ENCODE data around the gene SCAMP2. TPM values are rescaled to one million over a fixed set of nuclear protein-coding genes. Genes with fewer than 3 reads are reported as not detected.

SCAMP2 gene
- total and polyA plus RNA-seq, 10 of the 15 experiments (the other 5 are each of a cell fraction or from before 2014, with no cell fraction given), result 10.9 to 158 (median 99.6) TPM

DNA sequence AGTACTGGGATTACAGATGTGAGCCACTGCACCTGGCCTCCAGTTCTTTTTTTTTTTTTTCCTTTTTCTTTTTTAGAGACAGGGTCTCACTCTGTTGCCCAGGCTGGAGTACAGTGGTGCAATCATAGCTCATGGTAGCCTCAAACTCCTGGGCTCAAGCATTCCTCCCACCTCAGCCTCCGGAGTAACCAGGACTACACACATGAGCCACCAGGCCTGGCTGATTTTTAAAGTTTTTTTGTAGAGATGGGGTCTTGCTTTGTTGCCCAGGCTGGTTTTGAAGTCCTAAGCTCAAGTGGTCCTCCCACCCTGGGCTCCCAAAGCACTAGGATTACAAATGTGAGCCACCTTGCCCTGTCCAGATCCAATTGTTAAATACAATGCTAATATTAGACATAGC is 16.6 kb downstream of the SCAMP2 start:
- H3K4me1 ChIP-seq (ENCODE audit: control insufficient read depth, insufficient read depth, low read length), result peaks cover 46% of the 10 kb centered on the region
- 100% methylated on average over 1 of the region's 1 CpG for WGBS (ENCODE audit: insufficient coverage, insufficient replicate concordance, low lambda C conversion rate, missing lambda C conversion rate)
- SMC1A ChIA-PET (ENCODE audit: uncharacterized antibody, unreplicated experiment), result interaction anchor here (1.0 to 7.5 kb wide), 5 partner anchors 12 to 222 kb away, joined by 3 to 120 read pairs (median 3); partner anchors contain the start of gene FAM219B
- peaks cover 13 to 19% of the 10 kb centered on the region in 2 experiments; a peak in 3 of 4 replicates for H3K36me3 ChIP-seq (ENCODE audit: control insufficient read depth in 2 of 2, insufficient read depth in 2 of 2, low read length in 1 of 2)
- in situ Hi-C loops (cut with MboI), result no loop called here
- CTCF ChIA-PET, result interaction anchor here (0.7 to 5.9 kb wide), 7 partner anchors 12 to 43 kb away, joined by 3 to 76 read pairs (median 8); partner anchors contain the start of gene ULK3
- no peak for DNase-seq (ENCODE audit: low read depth, low spot score)
- BruUV-seq (replicated peaks), result no TSS peak
- H3K79me2 ChIP-seq (ENCODE audit: control insufficient read depth, insufficient read depth, low read length), result peaks cover 39% of the 10 kb centered on the region
- POLR2A ChIA-PET, result interaction anchor here (0.6 to 5.8 kb wide), 11 partner anchors 9 to 322 kb away, joined by 3 to 80 read pairs (median 3); partner anchors contain the start of genes FAM219B and ULK3
- H3K27ac ChIP-seq (ENCODE audit: control insufficient read depth, insufficient read depth), result peak overlapping the region; percentile 80
- TF ChIP-seq, protein P1, sequence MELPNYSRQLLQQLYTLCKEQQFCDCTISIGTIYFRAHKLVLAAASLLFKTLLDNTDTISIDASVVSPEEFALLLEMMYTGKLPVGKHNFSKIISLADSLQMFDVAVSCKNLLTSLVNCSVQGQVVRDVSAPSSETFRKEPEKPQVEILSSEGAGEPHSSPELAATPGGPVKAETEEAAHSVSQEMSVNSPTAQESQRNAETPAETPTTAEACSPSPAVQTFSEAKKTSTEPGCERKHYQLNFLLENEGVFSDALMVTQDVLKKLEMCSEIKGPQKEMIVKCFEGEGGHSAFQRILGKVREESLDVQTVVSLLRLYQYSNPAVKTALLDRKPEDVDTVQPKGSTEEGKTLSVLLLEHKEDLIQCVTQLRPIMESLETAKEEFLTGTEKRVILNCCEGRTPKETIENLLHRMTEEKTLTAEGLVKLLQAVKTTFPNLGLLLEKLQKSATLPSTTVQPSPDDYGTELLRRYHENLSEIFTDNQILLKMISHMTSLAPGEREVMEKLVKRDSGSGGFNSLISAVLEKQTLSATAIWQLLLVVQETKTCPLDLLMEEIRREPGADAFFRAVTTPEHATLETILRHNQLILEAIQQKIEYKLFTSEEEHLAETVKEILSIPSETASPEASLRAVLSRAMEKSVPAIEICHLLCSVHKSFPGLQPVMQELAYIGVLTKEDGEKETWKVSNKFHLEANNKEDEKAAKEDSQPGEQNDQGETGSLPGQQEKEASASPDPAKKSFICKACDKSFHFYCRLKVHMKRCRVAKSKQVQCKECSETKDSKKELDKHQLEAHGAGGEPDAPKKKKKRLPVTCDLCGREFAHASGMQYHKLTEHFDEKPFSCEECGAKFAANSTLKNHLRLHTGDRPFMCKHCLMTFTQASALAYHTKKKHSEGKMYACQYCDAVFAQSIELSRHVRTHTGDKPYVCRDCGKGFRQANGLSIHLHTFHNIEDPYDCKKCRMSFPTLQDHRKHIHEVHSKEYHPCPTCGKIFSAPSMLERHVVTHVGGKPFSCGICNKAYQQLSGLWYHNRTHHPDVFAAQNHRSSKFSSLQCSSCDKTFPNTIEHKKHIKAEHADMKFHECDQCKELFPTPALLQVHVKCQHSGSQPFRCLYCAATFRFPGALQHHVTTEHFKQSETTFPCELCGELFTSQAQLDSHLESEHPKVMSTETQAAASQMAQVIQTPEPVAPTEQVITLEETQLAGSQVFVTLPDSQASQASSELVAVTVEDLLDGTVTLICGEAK (IDR thresholded peaks at IDR 0.05; ENCODE audit: borderline replicate concordance), result no peak
- TF ChIP-seq, protein P2, sequence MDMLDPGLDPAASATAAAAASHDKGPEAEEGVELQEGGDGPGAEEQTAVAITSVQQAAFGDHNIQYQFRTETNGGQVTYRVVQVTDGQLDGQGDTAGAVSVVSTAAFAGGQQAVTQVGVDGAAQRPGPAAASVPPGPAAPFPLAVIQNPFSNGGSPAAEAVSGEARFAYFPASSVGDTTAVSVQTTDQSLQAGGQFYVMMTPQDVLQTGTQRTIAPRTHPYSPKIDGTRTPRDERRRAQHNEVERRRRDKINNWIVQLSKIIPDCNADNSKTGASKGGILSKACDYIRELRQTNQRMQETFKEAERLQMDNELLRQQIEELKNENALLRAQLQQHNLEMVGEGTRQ (IDR thresholded peaks at IDR 0.05; ENCODE audit: borderline replicate concordance, low read depth, low read length), result no peak
- no peak for TF ChIP-seq CREB1 (IDR thresholded peaks at IDR 0.05; ENCODE audit: low read depth)
- RAD21 ChIA-PET (ENCODE audit: unreplicated experiment), result interaction anchor here (1.0 to 5.6 kb wide), 3 partner anchors 13 to 73 kb away, joined by 3 to 53 read pairs (median 11); no protein-coding TSS in a partner anchor
- H3K9me3 ChIP-seq (replicated peaks; ENCODE audit: control insufficient read depth, insufficient read depth, low read length), result no peaks in the 10 kb centered on the region
- intact Hi-C loops (cut with micrococcal nuclease; ENCODE audit: unreplicated experiment), result loop anchor here (2.0 to 5.0 kb wide), 2 partner anchors 14 to 46 kb away; no protein-coding TSS in a partner anchor
- H4K20me1 ChIP-seq (ENCODE audit: control insufficient read depth, insufficient read depth), result peaks cover 3% of the 10 kb centered on the region; the same call in 1 of the 2 replicates
- no peaks in the 10 kb centered on the region for H3K27me3 ChIP-seq (replicated peaks in 1 of 2; ENCODE audit: control insufficient read depth in 2 of 2, insufficient read depth in 2 of 2, low read length in 1 of 2)
- peak overlapping the region; percentile 49; the same call in 1 of the 2 replicates for H3K9ac ChIP-seq (ENCODE audit: control insufficient read depth, insufficient read depth, low read length)
- peak overlapping the region; percentile 90 for H3K4me2 ChIP-seq (ENCODE audit: control insufficient read depth, insufficient read depth)
- ATAC-seq, result no peak
- H2AFZ ChIP-seq (ENCODE audit: control insufficient read depth, low read depth, low read length), result no peak overlapping the region
- H3K4me3 ChIP-seq, result peak overlapping the region; percentile 6; the same call in 1 of the 2 replicates
- no peak for FAIRE-seq
